ENCODE results near the gene WDFY3.

GRCh38 chr4:84800256-84800655 lies 166.2 kb downstream of the WDFY3 start:
- no peak for TF ChIP-seq CTCF (IDR thresholded peaks at IDR 0.05)
- TF ChIP-seq POLR2A (IDR thresholded peaks at IDR 0.05) = no peak

Data from Peyer's patch (tissue), 4 donors.